Type B pancreatic cell (in vitro differentiated cells): Measurements from ENCODE around the gene BANP. TPM values are rescaled to one million over a fixed set of nuclear protein-coding genes. Genes with fewer than 3 reads are reported as not detected.

Experiments used
- DNase-seq: peaks from one replicate; pipeline ENCODE4 v3.0.0; 2021; ENCODE audit warnings: mixed read lengths; ENCODE audit not compliant: unreplicated experiment; ENCODE audit errors: extremely low spot score
- H3K27ac Mint-ChIP-seq: 2 replicates; pipeline ENCODE4 v1.8.0; 2021; ENCODE audit warnings: mild to moderate bottlenecking, mixed read lengths
- H3K27me3 Mint-ChIP-seq: 2 replicates; pipeline ENCODE4 v1.8.0; 2021; ENCODE audit warnings: mixed read lengths
- H3K36me3 Mint-ChIP-seq: 2 replicates; pipeline ENCODE4 v1.8.0; 2021; ENCODE audit warnings: mixed read lengths
- H3K4me1 Mint-ChIP-seq: one replicate; pipeline ENCODE4 v1.8.0; 2021; ENCODE audit warnings: mixed read lengths; ENCODE audit not compliant: unreplicated experiment
- H3K4me3 Mint-ChIP-seq: 2 replicates; pipeline ENCODE4 v1.8.0; 2021; ENCODE audit warnings: mild to moderate bottlenecking, mixed read lengths
- H3K9me3 Mint-ChIP-seq: 2 replicates; pipeline ENCODE4 v1.8.0; 2021; ENCODE audit warnings: mixed read lengths
- total RNA-seq: library from RNA; stranded (reverse); gene quantifications from 2 replicates; pipeline ENCODE4 v1.2.1, GENCODE V29; 2021; ENCODE audit warnings: low replicate concordance
- TF ChIP-seq, protein P1 (sequence below): fragments of 200-600 bp; sonication (generic); conservative IDR thresholded peaks from 2 replicates; pipeline ENCODE4 v1.5.0; 2021; ENCODE audit warnings: antibody characterized with exemption, mild to moderate bottlenecking

The BANP gene
- total RNA-seq, 1 donor from 2014 or later: 36.9 TPM

DNA sequence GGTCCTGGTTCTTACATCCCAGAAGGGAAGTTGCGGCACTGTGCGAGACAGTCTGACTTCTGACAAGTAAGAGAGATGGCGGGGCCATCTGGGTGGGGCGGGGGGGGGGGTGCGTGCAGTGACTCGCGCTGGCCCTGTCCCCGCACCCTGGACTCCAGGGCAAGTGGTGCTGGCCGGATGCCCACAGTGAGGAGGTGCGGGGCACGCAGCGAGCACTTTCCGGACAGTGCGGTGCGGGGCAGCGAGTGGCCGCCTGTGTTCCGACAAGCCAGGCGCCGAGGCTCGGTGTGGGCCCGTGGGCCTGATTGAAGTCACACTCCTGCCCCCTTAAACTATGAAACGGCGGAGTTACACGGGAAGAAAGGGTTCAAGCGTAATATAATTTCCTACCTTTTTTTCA is 106.4 kb downstream of the BANP start:
- H3K4me1 Mint-ChIP-seq: peaks cover 7% of the 10 kb centered on the region
- H3K9me3 Mint-ChIP-seq: no peaks in the 10 kb centered on the region
- no peaks in the 10 kb centered on the region for H3K36me3 Mint-ChIP-seq
- no peaks in the 10 kb centered on the region for H3K27me3 Mint-ChIP-seq
- no peak overlapping the region for H3K4me3 Mint-ChIP-seq
- no peak for DNase-seq
- no peak overlapping the region for H3K27ac Mint-ChIP-seq
- TF ChIP-seq, protein P1, sequence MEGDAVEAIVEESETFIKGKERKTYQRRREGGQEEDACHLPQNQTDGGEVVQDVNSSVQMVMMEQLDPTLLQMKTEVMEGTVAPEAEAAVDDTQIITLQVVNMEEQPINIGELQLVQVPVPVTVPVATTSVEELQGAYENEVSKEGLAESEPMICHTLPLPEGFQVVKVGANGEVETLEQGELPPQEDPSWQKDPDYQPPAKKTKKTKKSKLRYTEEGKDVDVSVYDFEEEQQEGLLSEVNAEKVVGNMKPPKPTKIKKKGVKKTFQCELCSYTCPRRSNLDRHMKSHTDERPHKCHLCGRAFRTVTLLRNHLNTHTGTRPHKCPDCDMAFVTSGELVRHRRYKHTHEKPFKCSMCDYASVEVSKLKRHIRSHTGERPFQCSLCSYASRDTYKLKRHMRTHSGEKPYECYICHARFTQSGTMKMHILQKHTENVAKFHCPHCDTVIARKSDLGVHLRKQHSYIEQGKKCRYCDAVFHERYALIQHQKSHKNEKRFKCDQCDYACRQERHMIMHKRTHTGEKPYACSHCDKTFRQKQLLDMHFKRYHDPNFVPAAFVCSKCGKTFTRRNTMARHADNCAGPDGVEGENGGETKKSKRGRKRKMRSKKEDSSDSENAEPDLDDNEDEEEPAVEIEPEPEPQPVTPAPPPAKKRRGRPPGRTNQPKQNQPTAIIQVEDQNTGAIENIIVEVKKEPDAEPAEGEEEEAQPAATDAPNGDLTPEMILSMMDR: no peak

DNA sequence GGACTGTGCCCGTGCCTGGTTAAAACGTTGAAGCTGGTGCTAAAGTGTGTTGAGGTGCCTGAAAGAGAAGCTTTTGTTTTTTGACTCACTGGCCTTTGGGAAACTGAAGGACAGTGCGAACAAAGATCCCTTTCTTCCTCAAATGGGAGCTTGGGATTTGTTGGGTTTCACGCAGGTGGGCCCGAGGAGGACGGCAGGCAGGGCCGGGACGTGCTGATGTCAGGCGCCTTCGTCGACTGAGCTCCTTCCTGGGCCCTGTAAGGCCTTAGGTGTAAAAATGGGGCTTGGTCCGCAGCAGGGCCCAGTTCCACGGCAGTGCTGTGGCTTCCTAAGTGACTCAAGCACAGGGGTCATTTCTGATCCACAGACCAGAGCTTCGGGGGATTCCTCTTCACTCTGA is 106.9 kb downstream of the BANP start:
- TF ChIP-seq, protein P1: no peak
- Mint-ChIP-seq H3K27ac (no peak overlapping the region), H3K27me3 (no peaks in the 10 kb centered on the region), H3K4me3 (no peak overlapping the region), H3K4me1 (peaks cover 7% of the 10 kb centered on the region), H3K9me3 (no peaks in the 10 kb centered on the region), H3K36me3 (no peaks in the 10 kb centered on the region)
- no peak for DNase-seq

DNA sequence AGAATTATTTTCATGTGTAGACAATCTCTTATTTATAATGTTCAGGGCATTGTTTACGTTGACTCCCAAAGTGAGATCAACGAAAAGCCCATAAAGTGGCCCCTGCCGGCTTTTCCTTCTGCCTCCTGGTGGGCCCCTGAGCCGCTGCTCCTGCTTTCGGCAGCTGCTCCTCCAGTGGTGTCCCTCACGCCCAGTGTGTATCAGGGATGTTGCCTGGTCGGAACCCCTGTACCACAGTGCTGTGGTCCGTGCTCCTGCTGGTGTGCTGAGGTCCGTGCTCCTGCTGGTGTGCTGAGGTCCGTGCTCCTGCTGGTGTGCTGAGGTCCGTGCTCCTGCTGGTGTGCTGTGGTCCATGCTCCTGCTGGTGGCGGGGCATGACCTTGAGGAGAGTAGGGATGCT is 107.6 kb downstream of the BANP start:
- no peak overlapping the region for H3K4me3 Mint-ChIP-seq
- no peaks in the 10 kb centered on the region for H3K27me3 Mint-ChIP-seq
- H3K36me3 Mint-ChIP-seq: peaks cover 3% of the 10 kb centered on the region
- TF ChIP-seq, protein P1: no peak
- H3K9me3 Mint-ChIP-seq: no peaks in the 10 kb centered on the region
- DNase-seq: no peak
- H3K27ac Mint-ChIP-seq: no peak overlapping the region
- peaks cover 7% of the 10 kb centered on the region for H3K4me1 Mint-ChIP-seq

DNA sequence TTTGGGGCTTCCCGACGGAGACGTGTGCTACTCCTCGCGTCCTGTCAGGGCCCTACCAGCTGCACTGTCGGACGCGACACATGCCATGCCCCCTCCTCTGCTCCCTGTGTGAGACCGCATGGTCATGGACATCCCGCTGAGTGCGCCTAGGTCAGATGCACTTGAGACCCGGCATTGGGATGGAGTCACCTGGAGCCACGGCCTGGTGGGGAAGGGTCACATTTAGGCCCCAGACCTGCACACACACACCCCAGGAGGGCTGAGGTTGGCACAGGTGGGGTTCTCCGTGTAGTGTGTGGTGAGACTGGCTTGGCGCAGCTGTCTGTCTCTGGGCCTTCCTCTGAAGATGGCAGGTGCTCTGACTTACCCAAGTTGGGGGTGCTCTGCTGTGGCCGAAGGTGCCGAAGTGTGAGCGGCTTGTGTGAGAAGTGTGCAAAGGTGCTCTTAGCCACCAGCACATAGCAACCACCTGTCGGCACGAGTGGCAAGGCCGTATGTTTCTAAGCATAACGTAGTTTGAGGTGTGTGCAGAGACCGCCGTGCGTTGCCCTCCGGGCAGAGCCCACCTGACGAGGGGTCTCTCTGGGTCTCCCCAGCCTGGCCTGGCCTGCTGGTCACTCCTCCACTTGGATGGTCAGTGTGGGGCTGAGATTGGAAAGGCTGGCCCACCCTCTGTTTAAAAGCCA is 108.6 kb downstream of the BANP start:
- TF ChIP-seq, protein P1: no peak
- H3K27ac Mint-ChIP-seq: no peak overlapping the region
- H3K9me3 Mint-ChIP-seq: no peaks in the 10 kb centered on the region
- H3K4me3 Mint-ChIP-seq: no peak overlapping the region
- no peak for DNase-seq
- H3K36me3 Mint-ChIP-seq: peaks cover 3% of the 10 kb centered on the region
- H3K27me3 Mint-ChIP-seq: no peaks in the 10 kb centered on the region
- peaks cover 7% of the 10 kb centered on the region for H3K4me1 Mint-ChIP-seq

DNA sequence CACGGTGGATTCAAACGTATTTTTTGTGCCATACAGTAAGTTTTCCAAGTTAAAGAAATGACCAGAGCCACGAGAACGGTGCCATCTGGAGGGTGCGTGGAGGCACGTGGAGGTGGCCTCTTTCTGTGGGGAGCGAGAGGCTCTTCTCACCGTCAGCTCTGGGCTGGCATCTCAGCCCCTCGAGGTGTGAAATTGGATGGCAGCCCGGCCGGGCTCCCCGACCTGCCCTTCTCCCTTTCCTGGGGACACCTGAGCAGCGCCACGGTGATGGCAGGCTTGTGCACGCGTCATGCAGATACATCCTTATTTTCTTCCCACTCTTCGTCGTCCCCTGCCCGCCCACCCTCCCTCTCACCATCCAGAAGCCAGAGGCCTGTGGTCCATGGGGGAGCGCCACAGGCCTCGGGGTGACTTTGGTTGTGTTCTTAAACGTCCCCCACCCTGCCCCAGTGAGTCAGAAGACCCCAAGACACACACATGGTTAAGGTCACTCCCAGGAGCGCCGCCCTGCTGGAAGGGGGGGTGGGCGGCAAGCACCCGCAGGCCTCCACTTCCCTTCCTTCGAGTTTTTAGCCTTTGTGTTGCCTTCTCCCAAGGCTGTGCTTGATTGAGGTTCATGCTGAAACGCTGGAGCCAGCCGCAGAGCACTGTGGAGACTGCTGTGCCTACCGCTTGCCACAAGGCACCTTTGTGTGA is 109.4 kb downstream of the BANP start:
- H3K36me3 Mint-ChIP-seq: peaks cover 3% of the 10 kb centered on the region
- DNase-seq: no peak
- H3K4me3 Mint-ChIP-seq: no peak overlapping the region
- no peak overlapping the region for H3K27ac Mint-ChIP-seq
- TF ChIP-seq, protein P1: peak; percentile 30
- H3K27me3 Mint-ChIP-seq: no peaks in the 10 kb centered on the region
- peaks cover 7% of the 10 kb centered on the region for H3K4me1 Mint-ChIP-seq
- no peaks in the 10 kb centered on the region for H3K9me3 Mint-ChIP-seq
